ACHN (cell line): ENCODE data around the gene ASCC3.

Source experiments
- DNase-seq: peaks from one replicate; pipeline ENCODE4 v3.0.0-alpha.2; 2015
- in situ Hi-C: cut with HindIII; loops from 2 replicates; pipeline ENCODE4 v1.10.0; 2017; ENCODE audit warnings: low sequenced_read_pairs, low pct_ligation_motif_present, low pct_unique_long_range_greater_than_20kb

ASCC3 gene

DNA sequence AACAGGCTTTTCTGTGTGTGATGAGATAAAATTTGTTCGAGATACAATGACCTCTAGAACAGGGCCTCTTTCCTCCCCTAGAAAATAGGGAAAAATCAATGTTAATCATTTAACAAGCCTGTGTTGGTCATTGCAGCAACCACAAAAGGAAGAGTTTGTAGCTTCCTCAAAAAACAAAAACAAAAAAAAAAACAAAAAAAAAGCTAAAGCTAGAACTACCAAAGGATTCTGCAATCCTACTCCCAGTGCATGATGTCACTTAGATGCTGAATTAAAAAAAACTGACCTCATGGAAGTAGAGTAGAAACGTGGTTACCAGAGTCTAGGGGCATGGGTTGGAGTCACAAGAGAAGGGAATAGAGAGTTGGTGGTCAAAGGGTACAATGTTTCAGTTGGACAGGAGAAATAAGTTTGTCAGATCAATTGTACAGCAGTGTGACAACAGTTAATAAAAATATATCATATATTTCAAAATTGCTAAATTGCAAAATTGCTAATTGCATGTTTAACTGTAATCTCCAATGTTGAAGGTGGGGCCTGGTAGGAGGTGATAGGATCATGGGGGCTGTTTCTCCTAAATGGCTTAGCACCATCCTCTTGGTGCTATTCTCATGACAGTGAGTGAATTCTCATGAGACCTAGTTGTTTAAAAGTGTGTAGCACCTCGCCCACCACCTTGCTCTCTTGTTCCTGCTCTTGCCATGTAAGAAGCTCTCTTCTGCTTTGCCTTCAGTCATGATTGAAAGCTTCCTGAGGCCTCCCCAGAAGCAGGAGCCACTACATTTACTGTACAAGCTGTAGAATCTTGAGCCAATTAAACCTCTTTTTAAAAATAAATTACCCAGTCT lies 253.0 kb downstream of the ASCC3 start:
- in situ Hi-C loops, result no loop called here
- no peak for DNase-seq

DNA sequence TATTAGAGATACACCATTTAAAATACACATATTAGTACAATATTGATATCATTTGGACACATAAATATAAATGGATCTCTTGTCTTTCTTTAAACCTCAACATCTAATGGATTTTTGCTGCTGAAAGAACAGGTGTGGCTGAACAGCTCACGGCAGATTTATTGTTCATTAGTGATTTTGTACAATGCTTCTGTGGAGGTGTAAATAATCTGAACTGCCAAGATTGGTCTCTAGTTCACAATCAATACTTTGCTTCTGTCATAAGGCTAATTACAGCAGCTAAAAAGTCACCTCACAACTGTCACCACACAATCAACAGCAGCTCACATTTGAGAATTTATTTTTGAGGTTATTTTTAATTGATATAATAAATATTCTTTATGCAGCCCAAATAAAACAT lies 254.4 kb downstream of the ASCC3 start:
- no peak for DNase-seq
- in situ Hi-C loops, result no loop called here

DNA sequence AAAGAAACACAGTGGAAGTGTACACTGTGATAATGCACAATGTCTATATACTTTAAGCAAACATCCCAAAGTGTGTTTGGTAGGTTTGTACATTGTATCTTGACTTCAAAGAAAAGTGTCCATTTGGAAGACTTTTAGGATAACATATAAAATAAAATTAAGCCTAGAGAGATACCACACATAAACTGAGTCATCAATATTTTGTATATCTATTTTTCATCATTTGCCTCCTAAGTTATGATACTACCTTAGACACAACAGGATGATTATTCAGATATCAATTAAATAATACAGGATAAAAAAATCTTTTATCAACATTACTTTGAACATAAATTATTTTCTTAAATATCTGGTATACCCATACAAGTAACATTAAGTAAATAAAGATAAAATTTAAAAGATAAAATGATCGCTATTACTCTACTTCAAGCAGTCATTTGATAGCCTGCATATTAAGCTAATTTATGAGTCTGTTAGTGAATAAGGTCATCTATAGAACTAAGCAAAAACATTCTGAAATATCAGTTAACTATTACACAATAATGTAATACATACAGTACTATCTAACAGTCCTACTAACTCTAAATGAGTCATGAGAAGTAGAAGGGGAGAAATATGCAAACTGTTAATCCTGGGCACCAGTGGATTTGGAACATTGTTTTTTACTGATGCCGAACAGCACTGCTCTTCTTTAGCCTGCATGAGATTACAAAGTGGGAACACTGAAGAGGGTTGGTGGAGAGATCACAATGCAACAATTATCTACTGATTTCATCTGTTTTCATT lies 258.0 kb downstream of the ASCC3 start:
- in situ Hi-C loops, result no loop called here
- DNase-seq, result no peak

GRCh38 chr6:100620085-100620840 lies 260.9 kb downstream of the ASCC3 start:
- in situ Hi-C loops, result no loop called here
- DNase-seq, result peak; percentile 40

DNA sequence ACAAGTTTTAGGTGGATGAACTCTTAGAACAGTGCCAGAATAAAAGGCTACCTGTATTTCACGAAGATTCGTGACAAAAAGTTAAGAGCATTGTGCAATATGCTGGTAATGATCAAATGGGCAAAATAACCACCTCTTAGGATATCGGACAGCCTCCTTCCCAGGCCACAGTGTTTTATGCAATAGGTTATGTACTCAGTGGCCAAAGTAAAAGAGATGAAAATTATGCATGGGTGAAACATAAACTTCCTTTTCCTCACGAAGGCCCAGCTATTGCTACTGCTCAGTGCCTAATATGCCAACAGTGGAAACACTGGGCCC lies 262.8 kb downstream of the ASCC3 start:
- no peak for DNase-seq
- in situ Hi-C loops, result no loop called here

DNA sequence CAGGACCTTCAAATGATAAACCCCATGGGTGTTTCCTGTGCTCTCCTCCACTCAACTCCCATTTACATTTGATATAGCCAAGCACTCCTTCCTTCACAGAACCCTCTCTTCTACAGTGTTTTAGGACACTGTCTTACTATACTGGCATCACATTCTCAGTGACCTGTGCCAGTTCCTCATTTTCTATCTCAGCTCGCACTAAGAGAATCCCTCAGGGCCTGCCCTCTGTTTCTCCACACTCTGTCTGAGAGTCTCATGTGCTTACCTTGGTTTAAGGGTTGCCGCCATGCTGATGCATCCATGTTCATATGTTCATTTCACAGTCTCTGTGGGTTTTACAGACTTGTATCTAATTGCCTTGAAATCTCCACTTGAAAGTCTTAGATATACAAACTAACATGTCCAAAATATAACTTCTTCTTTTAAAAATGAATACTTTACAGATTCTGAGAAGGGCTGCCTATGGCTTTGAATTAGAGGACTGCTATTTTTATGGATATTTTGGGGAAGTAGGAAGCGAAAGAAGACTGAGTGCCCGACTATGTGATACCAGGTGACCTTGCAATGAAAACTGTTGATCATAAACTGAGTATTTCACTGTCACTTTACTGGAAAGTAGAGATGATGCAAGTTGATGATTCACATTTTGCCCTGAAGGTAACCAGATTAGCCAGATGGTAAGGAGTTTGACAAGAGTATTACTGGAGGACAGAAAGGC lies 263.3 kb downstream of the ASCC3 start:
- no peak for DNase-seq
- in situ Hi-C loops, result no loop called here

GRCh38 chr6:100614933-100615332 lies 266.2 kb downstream of the ASCC3 start:
- in situ Hi-C loops, result no loop called here
- no peak for DNase-seq

GRCh38 chr6:100614386-100614785 lies 266.7 kb downstream of the ASCC3 start:
- in situ Hi-C loops, result no loop called here
- no peak for DNase-seq

DNA sequence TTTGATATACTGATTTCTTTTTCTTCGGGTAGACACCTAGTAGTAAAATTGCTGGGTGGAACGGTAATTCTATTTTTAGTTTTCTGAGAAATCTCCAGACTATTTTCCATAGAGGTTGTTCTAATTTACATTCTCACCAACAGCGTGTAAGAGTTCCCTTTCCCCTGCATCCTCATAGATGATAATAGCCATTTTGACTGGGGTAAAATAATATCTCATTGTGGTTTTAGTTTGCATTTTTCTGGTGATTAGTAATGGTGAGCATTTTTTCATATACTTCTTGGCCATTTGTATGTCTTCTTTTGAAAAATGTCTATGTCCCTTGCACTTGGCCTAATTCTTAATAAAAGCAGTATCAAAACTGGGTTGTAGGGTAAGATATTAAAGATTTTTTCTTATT lies 267.5 kb downstream of the ASCC3 start:
- in situ Hi-C loops, result no loop called here

DNA sequence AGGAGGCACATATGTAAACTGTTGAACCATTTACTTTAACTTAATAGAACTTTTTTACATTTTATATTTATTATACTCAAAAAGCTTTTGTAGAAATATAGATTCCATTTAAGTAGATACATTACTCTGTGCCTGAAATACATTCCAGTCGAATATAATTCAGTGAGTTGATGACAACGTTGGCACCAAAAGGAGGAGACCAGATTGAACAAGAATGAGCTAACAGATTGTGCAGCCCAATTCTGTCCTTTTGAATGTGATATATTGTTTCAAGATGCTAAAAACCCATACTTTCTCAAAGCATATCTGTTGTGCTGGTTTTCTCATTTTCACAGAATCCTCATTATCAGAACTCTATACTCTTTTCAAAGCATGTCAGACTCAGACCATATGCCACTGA lies 269.0 kb downstream of the ASCC3 start:
- in situ Hi-C loops, result no loop called here
- no peak for DNase-seq

More for the DNA sequence above, 267.5 kb downstream of the ASCC3 start:
- DNase-seq, result no peak

DNA sequence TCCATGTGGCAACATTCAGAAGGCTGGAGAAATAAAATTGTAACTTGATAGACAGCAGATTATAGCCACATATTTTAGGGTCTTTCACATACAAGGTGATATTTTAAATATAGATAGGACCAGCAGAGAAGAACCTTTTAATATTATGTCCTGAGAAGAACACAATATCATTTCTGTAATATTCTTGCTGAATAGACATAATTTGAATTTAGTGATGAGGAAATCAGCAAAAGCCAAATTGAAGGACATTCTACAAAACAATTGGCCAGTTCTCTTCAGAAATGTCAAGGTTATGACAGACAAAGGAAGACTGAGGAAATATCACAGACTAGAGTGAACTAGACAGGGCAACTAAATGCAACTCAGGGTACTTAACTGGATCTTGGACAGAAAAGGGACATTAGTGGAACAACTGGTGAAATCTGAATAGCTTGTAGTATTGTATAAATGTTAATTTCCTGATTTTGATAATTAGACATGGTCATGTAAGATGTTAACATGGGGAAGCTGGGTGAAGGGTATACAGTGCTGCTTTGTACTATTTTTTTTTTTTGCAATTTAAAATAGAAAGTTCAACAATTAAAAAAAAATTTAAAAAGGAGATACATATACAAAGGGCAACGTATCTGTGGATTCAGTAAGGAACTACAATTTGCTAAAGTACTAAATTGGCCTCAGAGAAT lies 281.9 kb downstream of the ASCC3 start:
- in situ Hi-C loops, result no loop called here
- DNase-seq, result no peak

GRCh38 chr6:100595456-100595855 lies 285.7 kb downstream of the ASCC3 start:
- no peak for DNase-seq
- in situ Hi-C loops, result no loop called here

DNA sequence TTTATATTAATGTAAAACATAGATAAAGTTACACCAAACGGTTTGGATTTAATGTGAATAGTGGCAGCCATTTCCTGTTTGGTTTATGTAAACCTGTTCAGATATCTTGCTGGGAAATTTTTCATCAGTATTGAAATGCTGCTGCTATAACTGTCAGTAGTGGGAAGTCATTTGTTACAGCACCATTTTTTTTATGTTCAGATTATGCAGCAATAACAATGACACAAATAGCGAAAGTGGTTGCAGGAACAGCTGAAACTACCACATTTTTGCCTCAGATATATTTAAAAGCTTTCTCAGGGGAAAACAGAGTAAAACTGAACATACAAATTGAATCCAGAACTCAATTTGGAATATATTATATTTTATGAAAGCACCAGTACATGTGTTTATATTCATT lies 287.6 kb downstream of the ASCC3 start:
- DNase-seq, result no peak
- in situ Hi-C loops, result no loop called here

DNA sequence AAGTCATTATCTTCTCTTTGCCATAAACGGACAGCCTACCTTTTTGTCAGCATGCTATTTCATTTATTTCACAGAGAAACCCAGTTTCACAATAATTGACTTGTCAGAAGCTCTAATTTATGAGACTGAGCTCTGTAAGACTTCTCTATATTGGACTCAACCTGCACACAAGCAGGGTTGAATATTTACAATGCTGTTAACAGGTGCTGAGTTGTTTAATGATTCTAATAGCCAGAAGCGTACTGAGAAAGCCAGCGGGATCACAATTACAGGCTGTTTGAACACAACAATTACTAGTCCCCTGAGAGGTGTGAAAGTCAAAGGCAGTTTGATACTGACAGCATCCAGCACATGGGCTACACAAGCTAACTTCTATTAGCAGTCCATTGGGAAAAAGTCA lies 288.2 kb downstream of the ASCC3 start:
- in situ Hi-C loops, result no loop called here
- DNase-seq, result no peak

GRCh38 chr6:100577425-100577824 lies 303.7 kb downstream of the ASCC3 start:
- no peak for DNase-seq
- in situ Hi-C loops, result no loop called here

- no peak for DNase-seq
- in situ Hi-C loops, result no loop called here
Measured at GRCh38 chr6:100575921-100576320, 305.2 kb downstream of the ASCC3 start.

DNA sequence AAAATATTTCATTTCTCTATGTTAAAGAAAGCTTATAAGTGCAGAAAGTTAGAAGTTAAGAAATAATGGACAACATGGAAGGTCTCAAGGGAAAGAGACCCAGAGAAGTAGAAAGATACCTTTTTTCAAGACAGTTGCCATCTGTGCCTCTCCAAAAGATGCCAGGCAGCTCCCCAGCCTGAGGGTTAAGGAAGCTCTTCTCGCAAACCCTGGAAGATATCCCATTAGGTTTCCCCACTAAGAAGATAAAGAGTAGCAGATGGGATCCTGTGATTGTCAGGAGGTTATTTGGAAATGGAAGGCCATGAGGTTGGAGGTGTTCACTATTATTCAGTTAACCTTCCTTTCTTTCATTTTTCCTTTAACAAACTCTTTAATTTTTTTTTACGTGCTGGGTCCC lies 306.3 kb downstream of the ASCC3 start:
- in situ Hi-C loops, result no loop called here

DNA sequence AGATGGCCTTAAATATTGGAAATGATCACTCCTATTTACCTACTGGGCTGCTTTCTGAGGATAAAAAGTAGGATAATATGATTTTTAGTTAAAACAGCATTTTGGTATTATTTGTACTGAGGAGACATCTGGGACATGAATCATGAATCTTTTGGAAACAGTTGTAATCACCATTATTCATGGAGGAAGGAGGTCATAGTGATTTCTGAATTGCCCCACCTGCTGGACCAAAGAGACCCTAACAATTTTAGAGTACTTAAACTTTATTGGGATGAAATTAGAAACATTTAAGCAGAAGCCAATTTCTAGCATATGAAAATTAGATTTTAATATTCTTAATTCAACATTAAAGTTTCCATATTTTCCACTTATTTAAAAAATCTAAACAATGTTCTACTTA lies 308.0 kb downstream of the ASCC3 start:
- DNase-seq, result peak; percentile 39
- in situ Hi-C loops, result no loop called here

More for the DNA sequence above, 306.3 kb downstream of the ASCC3 start:
- DNase-seq, result no peak
